ENCODE measurements around the gene ADSL.

Gene ADSL

GRCh38 chr22:40302149-40302548 is 44.2 kb upstream of the ADSL start:
- no peak overlapping the region for H3K4me3 ChIP-seq (ENCODE audit: low read length)
- H3K79me2 ChIP-seq (ENCODE audit: low read length) = no peaks in the 10 kb centered on the region
- no peaks in the 10 kb centered on the region for H3K27me3 ChIP-seq (replicated peaks; ENCODE audit: insufficient read depth, low read length)
- H3K9ac ChIP-seq (ENCODE audit: low read length) = no peak overlapping the region
- no peak overlapping the region for H3K27ac ChIP-seq (ENCODE audit: low read length)
- TF ChIP-seq EZH2phosphoT487 (IDR thresholded peaks at IDR 0.05; ENCODE audit: low read length) = no peak
- TF ChIP-seq CTCF (IDR thresholded peaks at IDR 0.05; ENCODE audit: low read length) = no peak
- no peak for TF ChIP-seq EZH2 (optimal IDR thresholded peaks at IDR 0.05; ENCODE audit: low read depth, low read length)
- no peaks in the 10 kb centered on the region for H3K9me3 ChIP-seq (replicated peaks; ENCODE audit: insufficient read depth, low read length)
- no peaks in the 10 kb centered on the region for H3K36me3 ChIP-seq (replicated peaks; ENCODE audit: insufficient read depth, low read length)
- peaks cover 18% of the 10 kb centered on the region for H3F3A ChIP-seq (ENCODE audit: insufficient read depth, low read length)
- peaks cover 24% of the 10 kb centered on the region for H3K4me1 ChIP-seq (ENCODE audit: low read length)
- no peak for DNase-seq
- H2AFZ ChIP-seq (ENCODE audit: low read length) = no peak overlapping the region
- H4K20me1 ChIP-seq (ENCODE audit: insufficient read depth, low read length) = no peaks in the 10 kb centered on the region
- no peak overlapping the region for H3K4me2 ChIP-seq (ENCODE audit: low read depth, low read length)
- no peaks in the 10 kb centered on the region for H3K9me2 ChIP-seq (replicated peaks; ENCODE audit: insufficient read depth, low read length)

- Histone ChIP-seq H3K9me3 (replicated peaks; ENCODE audit: insufficient read depth, low read length) (no peaks in the 10 kb centered on the region), H3F3A (ENCODE audit: insufficient read depth, low read length) (peaks cover 8% of the 10 kb centered on the region), H3K36me3 (replicated peaks; ENCODE audit: insufficient read depth, low read length) (0 out of 2 replicates have a peak, but pooled peaks cover 4% of the 10 kb centered on the region), H3K9me2 (replicated peaks; ENCODE audit: insufficient read depth, low read length) (no peaks in the 10 kb centered on the region), H3K4me1 (ENCODE audit: low read length) (peaks cover 12% of the 10 kb centered on the region), H4K20me1 (ENCODE audit: insufficient read depth, low read length) (no peaks in the 10 kb centered on the region), H3K27ac (ENCODE audit: low read length) (no peak overlapping the region), H3K79me2 (ENCODE audit: low read length) (no peaks in the 10 kb centered on the region), H3K9ac (ENCODE audit: low read length) (no peak overlapping the region), H2AFZ (ENCODE audit: low read length) (no peak overlapping the region), H3K27me3 (replicated peaks; ENCODE audit: insufficient read depth, low read length) (no peaks in the 10 kb centered on the region), H3K4me2 (ENCODE audit: low read depth, low read length) (no peak overlapping the region), H3K4me3 (ENCODE audit: low read length) (no peak overlapping the region)
- no peak for DNase-seq
- no peak for TF ChIP-seq CTCF (IDR thresholded peaks at IDR 0.05; ENCODE audit: low read length)
- TF ChIP-seq EZH2phosphoT487 (IDR thresholded peaks at IDR 0.05; ENCODE audit: low read length) = no peak
- no peak for TF ChIP-seq EZH2 (optimal IDR thresholded peaks at IDR 0.05; ENCODE audit: low read depth, low read length)
Measured at GRCh38 chr22:40305625-40306024, 40.7 kb upstream of the ADSL start.

- 0 out of 2 replicates have a peak, but pooled peaks cover 15% of the 10 kb centered on the region for H3K36me3 ChIP-seq (replicated peaks; ENCODE audit: insufficient read depth, low read length)
- no peaks in the 10 kb centered on the region for H3K4me1 ChIP-seq (ENCODE audit: low read length)
- no peak for TF ChIP-seq EZH2phosphoT487 (IDR thresholded peaks at IDR 0.05; ENCODE audit: low read length)
Measured at GRCh38 chr22:40308999-40309573, 37.2 kb upstream of the ADSL start.

GRCh38 chr22:40309631-40310030 is 36.7 kb upstream of the ADSL start:
- Histone ChIP-seq H3K36me3 (replicated peaks; ENCODE audit: insufficient read depth, low read length) (0 out of 2 replicates have a peak, but pooled peaks cover 15% of the 10 kb centered on the region), H3K9ac (ENCODE audit: low read length) (no peak overlapping the region), H3K9me2 (replicated peaks; ENCODE audit: insufficient read depth, low read length) (no peaks in the 10 kb centered on the region), H3K27ac (ENCODE audit: low read length) (no peak overlapping the region), H3K4me3 (ENCODE audit: low read length) (no peak overlapping the region), H3F3A (ENCODE audit: insufficient read depth, low read length) (no peaks in the 10 kb centered on the region), H3K4me1 (ENCODE audit: low read length) (no peaks in the 10 kb centered on the region), H3K9me3 (replicated peaks; ENCODE audit: insufficient read depth, low read length) (no peaks in the 10 kb centered on the region), H3K79me2 (ENCODE audit: low read length) (no peaks in the 10 kb centered on the region), H3K4me2 (ENCODE audit: low read depth, low read length) (no peak overlapping the region), H3K27me3 (replicated peaks; ENCODE audit: insufficient read depth, low read length) (no peaks in the 10 kb centered on the region), H4K20me1 (ENCODE audit: insufficient read depth, low read length) (no peaks in the 10 kb centered on the region), H2AFZ (ENCODE audit: low read length) (no peak overlapping the region)
- DNase-seq = no peak
- TF ChIP-seq CTCF (IDR thresholded peaks at IDR 0.05; ENCODE audit: low read length) = no peak
- TF ChIP-seq EZH2 (optimal IDR thresholded peaks at IDR 0.05; ENCODE audit: low read depth, low read length) = no peak
- no peak for TF ChIP-seq EZH2phosphoT487 (IDR thresholded peaks at IDR 0.05; ENCODE audit: low read length)

More at GRCh38 chr22:40308999-40309573, 37.2 kb upstream of the ADSL start:
- DNase-seq = no peak
- Histone ChIP-seq H3K9ac (ENCODE audit: low read length) (no peak overlapping the region), H3F3A (ENCODE audit: insufficient read depth, low read length) (no peaks in the 10 kb centered on the region), H3K4me3 (ENCODE audit: low read length) (no peak overlapping the region), H2AFZ (ENCODE audit: low read length) (no peak overlapping the region), H3K27ac (ENCODE audit: low read length) (no peak overlapping the region), H3K9me3 (replicated peaks; ENCODE audit: insufficient read depth, low read length) (no peaks in the 10 kb centered on the region), H3K9me2 (replicated peaks; ENCODE audit: insufficient read depth, low read length) (no peaks in the 10 kb centered on the region), H4K20me1 (ENCODE audit: insufficient read depth, low read length) (no peaks in the 10 kb centered on the region), H3K4me2 (ENCODE audit: low read depth, low read length) (no peak overlapping the region), H3K27me3 (replicated peaks; ENCODE audit: insufficient read depth, low read length) (no peaks in the 10 kb centered on the region), H3K79me2 (ENCODE audit: low read length) (no peaks in the 10 kb centered on the region)
